Activated T-cell treated with anti-CD3 and anti-CD28 coated beads, Interleukin-2, amount 50 U/mL, for 24 hours (primary cell): ENCODE measurements around the gene ARHGAP26.

ENCODE experiments used
- DNase-seq: peaks from one replicate; pipeline ENCODE4 v3.0.0-alpha.2; 2020
- H3K27ac Mint-ChIP-seq: 2 replicates; pipeline ENCODE4 v1.8.0; 2020; ENCODE audit warnings: mild to moderate bottlenecking, mixed read lengths
- H3K27me3 Mint-ChIP-seq: 2 replicates; pipeline ENCODE4 v1.8.0; 2020; ENCODE audit warnings: mixed read lengths
- H3K36me3 Mint-ChIP-seq: 2 replicates; pipeline ENCODE4 v1.8.0; 2020; ENCODE audit warnings: low read depth, mixed read lengths
- H3K4me1 Mint-ChIP-seq: 2 replicates; pipeline ENCODE4 v1.8.0; 2020; ENCODE audit warnings: low read depth, mixed read lengths
- H3K4me3 Mint-ChIP-seq: 2 replicates; pipeline ENCODE4 v1.8.0; 2020; ENCODE audit warnings: mild to moderate bottlenecking, moderate library complexity, mixed read lengths
- H3K9me3 Mint-ChIP-seq: 2 replicates; pipeline ENCODE4 v1.8.0; 2020; ENCODE audit warnings: mixed read lengths

The ARHGAP26 gene

GRCh38 chr5:143016777-143017516 is 246.8 kb downstream of the ARHGAP26 start:
- Mint-ChIP-seq H3K27ac (no peak overlapping the region), H3K36me3 (peaks cover 50% of the 10 kb centered on the region), H3K4me3 (no peak overlapping the region), H3K27me3 (no peaks in the 10 kb centered on the region), H3K9me3 (peaks cover 10% of the 10 kb centered on the region), H3K4me1 (peaks cover 44% of the 10 kb centered on the region)
- DNase-seq = no peak

DNA sequence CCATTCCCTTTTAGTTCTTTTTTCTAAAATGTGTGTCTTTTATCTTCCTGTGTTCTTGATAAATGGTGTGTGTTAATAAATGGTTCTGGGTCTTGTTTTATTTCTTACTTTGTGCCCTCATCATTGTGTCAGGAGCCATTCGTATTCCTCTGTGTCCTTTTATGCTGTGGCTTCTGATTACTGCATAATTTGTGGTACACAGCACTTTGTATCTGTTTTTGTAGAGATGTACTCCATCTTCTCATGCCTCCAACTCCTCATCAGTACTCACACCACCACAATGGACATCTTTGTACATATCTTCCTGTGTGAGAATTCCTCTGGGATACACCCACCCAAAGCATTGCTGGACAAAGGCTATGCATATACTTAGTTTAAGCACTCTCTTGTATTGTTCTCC is 247.4 kb downstream of the ARHGAP26 start:
- peaks cover 10% of the 10 kb centered on the region for H3K9me3 Mint-ChIP-seq
- H3K4me3 Mint-ChIP-seq = no peak overlapping the region
- peaks cover 50% of the 10 kb centered on the region for H3K36me3 Mint-ChIP-seq
- H3K4me1 Mint-ChIP-seq = peaks cover 41% of the 10 kb centered on the region
- H3K27ac Mint-ChIP-seq = no peak overlapping the region
- DNase-seq = no peak
- H3K27me3 Mint-ChIP-seq = no peaks in the 10 kb centered on the region

DNA sequence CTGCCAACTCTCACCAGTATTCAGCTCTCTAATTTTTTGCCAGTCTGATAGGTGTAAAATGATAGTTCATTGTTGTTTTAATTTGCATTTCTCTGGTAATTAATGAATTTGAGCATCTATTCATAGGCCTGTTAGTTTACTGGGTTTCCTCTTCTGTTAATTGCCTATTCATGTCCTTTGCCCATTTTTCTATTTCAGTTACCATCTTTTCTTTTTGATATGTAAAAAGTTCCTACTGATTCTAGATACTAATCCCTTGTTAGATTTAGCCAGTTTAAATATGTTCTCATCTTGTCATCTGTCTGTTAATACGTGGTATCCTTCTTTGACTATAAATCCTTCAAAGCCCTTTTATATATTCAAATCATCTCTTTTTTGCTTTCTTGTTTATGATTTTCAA is 247.8 kb downstream of the ARHGAP26 start:
- no peaks in the 10 kb centered on the region for H3K27me3 Mint-ChIP-seq
- DNase-seq = no peak
- H3K36me3 Mint-ChIP-seq = peaks cover 50% of the 10 kb centered on the region
- H3K4me3 Mint-ChIP-seq = no peak overlapping the region
- H3K27ac Mint-ChIP-seq = no peak overlapping the region
- H3K4me1 Mint-ChIP-seq = peaks cover 45% of the 10 kb centered on the region
- H3K9me3 Mint-ChIP-seq = peaks cover 10% of the 10 kb centered on the region

DNA sequence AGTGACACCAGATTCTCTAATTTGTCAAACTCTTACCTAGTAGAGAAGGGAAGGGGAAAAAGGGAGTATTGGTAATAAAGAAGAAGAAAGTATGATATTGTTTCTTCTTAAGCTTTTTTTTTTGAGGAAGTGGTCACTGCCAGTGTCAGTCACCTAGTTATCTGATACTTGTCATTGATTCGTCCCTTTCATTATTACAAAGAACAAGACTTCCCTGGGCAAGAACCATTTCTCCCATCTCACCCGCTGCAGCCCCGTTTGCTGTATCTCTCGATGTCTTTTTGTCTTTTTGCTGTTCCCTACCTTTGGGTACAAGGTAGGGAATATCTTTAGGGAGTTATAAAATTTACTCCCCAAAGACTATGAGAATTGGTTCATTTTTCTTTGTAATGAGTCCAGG is 249.0 kb downstream of the ARHGAP26 start:
- H3K9me3 Mint-ChIP-seq = peaks cover 10% of the 10 kb centered on the region
- H3K36me3 Mint-ChIP-seq = peaks cover 46% of the 10 kb centered on the region
- no peaks in the 10 kb centered on the region for H3K27me3 Mint-ChIP-seq
- no peak for DNase-seq
- H3K4me3 Mint-ChIP-seq = no peak overlapping the region
- H3K4me1 Mint-ChIP-seq = peaks cover 54% of the 10 kb centered on the region
- H3K27ac Mint-ChIP-seq = peak overlapping the region; percentile 83

DNA sequence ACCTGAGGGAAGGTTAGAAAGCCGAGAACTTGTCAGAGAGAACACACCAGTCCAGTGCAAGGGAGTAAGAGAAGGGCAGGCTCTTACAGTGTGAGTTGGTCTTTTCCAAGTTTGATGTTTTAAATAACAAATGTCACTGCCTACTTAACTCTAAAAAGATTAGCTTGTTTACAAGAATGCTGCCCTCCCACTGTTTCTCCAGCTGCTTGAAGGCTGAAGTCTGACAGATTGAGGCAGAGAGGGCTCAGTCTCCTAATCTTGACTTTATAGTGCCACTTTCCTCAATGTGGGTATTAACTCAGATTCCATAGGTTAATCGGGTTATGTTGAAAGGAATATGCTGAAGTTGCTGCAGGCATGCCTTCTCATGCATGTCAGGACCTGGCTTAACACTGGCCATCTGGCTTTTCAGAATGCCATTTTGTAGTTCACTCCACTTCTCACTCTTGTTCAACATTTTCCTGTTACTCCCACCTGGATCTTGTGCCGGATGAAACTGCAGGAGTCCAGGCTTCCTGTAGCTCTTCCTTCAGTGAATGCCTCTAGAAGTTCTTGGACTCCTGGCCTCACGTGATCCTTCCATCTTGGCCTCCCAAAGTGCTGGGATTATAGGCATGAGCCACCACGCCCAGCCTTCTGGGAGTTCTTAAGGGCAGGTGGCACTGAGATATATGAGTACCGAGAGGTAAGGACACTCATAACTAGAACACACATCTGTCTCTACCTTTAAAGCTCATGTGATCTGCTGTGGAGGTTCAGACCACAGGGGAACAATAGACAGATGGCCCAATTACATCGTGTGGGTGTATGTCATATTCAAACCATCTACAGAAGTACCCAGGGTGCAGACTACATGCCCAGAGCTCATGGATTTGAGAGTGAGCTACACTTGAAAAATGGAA is 249.7 kb downstream of the ARHGAP26 start:
- H3K27me3 Mint-ChIP-seq = no peaks in the 10 kb centered on the region
- no peak overlapping the region for H3K4me3 Mint-ChIP-seq
- H3K9me3 Mint-ChIP-seq = peaks cover 10% of the 10 kb centered on the region
- H3K27ac Mint-ChIP-seq = peak overlapping the region; percentile 83
- DNase-seq = no peak
- peaks cover 57% of the 10 kb centered on the region for H3K4me1 Mint-ChIP-seq
- peaks cover 40% of the 10 kb centered on the region for H3K36me3 Mint-ChIP-seq

GRCh38 chr5:143021595-143021994 is 251.4 kb downstream of the ARHGAP26 start:
- Mint-ChIP-seq H3K9me3 (peaks cover 10% of the 10 kb centered on the region), H3K27ac (no peak overlapping the region)

DNA sequence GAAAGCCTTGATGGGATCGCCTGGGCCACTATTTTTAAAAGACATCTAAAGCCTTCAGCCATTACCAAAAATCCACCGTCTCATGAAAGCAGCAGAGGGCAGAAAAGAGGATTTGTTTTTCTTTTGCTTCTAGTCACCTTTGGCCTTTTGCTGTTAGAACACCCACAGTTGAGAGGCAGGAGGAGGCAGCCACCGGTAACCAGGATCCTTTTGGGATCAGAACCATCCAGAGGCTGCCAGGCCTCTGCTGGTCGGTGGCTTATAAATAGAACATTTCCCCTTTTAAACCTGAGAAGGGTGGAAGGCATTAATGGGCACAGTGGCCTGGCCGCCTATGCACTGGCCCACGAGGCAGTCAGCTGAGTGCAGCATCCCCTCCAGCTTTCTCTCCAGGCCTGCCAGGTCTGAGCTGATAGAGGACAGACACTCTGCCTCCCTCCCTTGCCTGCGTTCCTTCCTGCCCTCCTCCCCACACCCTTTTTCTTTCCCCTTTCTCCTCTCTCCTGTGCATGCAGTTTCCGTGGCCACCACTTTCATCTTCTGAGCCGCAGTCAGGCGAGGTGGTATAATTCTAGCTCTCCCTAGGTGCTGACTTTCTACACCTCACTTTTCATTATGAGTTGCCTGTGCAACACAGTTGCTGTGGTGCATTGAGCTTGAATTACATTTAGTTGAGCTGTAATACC is 253.4 kb downstream of the ARHGAP26 start:
- peaks cover 14% of the 10 kb centered on the region for H3K36me3 Mint-ChIP-seq
- H3K27ac Mint-ChIP-seq = peak overlapping the region; percentile 84
- DNase-seq = peak; percentile 55
- H3K27me3 Mint-ChIP-seq = no peaks in the 10 kb centered on the region
- peak overlapping the region; percentile 37 for H3K4me3 Mint-ChIP-seq
- H3K4me1 Mint-ChIP-seq = peaks cover 68% of the 10 kb centered on the region
- H3K9me3 Mint-ChIP-seq = no peaks in the 10 kb centered on the region

More at GRCh38 chr5:143021595-143021994, 251.4 kb downstream of the ARHGAP26 start:
- H3K4me3 Mint-ChIP-seq = no peak overlapping the region
- peaks cover 71% of the 10 kb centered on the region for H3K4me1 Mint-ChIP-seq
- no peak for DNase-seq
- peaks cover 32% of the 10 kb centered on the region for H3K36me3 Mint-ChIP-seq
- H3K27me3 Mint-ChIP-seq = no peaks in the 10 kb centered on the region

DNA sequence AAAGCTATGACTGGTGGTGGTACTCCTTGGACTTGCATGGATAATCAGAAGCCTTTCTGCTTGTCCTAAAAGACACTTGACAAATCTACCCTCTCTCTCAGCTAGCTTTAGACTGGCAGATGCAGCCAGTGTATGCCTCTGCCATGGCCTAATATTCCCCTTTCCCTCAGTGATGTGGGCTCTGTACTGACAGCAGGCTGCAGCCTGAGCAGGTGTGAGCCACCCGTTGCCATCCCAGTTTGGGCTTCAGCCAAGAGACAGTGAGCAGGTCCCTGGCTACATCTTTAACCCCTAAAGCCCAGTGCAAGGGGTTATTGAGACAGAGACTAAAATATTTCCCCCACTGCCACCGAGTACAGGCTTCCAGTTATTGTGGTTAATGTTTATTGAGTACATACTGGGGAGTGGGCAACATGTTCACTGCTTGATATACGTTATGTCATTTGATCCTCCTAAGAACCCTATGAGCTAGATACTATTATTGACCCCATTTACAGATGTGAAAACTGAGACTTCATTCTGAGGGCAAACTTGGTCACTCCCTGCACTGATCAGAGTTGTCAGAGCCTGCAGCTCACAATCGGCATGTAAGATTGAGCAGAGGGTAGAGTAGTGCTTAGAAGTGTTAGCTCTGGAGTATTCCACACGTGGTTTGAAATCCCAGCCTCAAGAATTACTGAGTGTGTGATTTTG is 254.2 kb downstream of the ARHGAP26 start:
- Mint-ChIP-seq H3K36me3 (peaks cover 6% of the 10 kb centered on the region), H3K9me3 (no peaks in the 10 kb centered on the region), H3K4me3 (no peak overlapping the region), H3K27me3 (no peaks in the 10 kb centered on the region), H3K27ac (no peak overlapping the region), H3K4me1 (peaks cover 68% of the 10 kb centered on the region)
- no peak for DNase-seq

- H3K27ac Mint-ChIP-seq = no peak overlapping the region
- no peak overlapping the region for H3K4me3 Mint-ChIP-seq
- peaks cover 68% of the 10 kb centered on the region for H3K4me1 Mint-ChIP-seq
- no peaks in the 10 kb centered on the region for H3K27me3 Mint-ChIP-seq
- no peaks in the 10 kb centered on the region for H3K9me3 Mint-ChIP-seq
- H3K36me3 Mint-ChIP-seq = peaks cover under 1% of the 10 kb centered on the region
- DNase-seq = no peak
Measured at GRCh38 chr5:143025376-143025775, 255.2 kb downstream of the ARHGAP26 start.

GRCh38 chr5:143025971-143026370 is 255.8 kb downstream of the ARHGAP26 start:
- peaks cover 70% of the 10 kb centered on the region for H3K4me1 Mint-ChIP-seq
- H3K27me3 Mint-ChIP-seq = no peaks in the 10 kb centered on the region
- no peaks in the 10 kb centered on the region for H3K36me3 Mint-ChIP-seq
- H3K4me3 Mint-ChIP-seq = no peak overlapping the region
- no peak overlapping the region for H3K27ac Mint-ChIP-seq
- DNase-seq = no peak
- no peaks in the 10 kb centered on the region for H3K9me3 Mint-ChIP-seq

DNA sequence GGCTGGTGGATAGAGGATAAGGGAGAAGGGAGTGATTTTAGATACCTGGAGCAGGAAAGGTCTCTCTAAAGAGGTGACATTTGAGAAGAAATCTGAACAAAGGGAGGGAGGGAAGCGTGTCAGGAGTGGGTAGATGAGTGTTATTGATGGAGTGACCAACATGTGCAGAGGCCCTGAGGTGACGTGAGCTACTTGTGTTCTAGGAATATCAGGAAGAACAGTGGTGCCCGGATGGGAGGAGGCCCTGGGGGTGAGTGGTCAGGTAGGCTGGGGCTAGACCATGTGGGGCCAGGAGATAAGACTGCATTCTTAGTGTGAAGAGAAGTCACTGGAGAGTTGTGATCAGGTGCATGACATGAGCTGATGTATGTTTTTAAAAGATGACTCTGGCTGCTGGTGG is 256.2 kb downstream of the ARHGAP26 start:
- Mint-ChIP-seq H3K4me1 (peaks cover 71% of the 10 kb centered on the region), H3K27ac (no peak overlapping the region), H3K27me3 (no peaks in the 10 kb centered on the region), H3K4me3 (no peak overlapping the region), H3K9me3 (no peaks in the 10 kb centered on the region), H3K36me3 (no peaks in the 10 kb centered on the region)
- DNase-seq = no peak

DNA sequence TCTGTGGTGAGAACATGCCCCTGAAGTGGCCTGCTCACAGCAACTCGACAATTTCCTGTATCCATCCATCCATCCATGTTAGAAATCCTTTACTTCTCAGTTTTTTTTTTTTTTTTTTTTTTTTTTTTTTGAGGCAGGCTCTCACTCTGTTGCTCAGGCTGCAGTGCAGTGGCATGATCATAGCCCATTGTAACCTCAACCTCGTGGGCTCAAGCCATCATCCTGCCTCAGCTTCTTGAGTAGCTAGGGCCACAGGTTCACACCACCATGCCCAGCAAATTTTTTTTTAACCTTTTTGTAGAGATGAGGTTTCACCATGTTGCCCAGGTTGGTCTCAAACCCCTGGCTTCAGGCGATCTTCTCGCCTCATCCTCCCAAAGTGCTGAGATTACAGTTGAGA is 259.1 kb downstream of the ARHGAP26 start:
- Mint-ChIP-seq H3K9me3 (no peaks in the 10 kb centered on the region), H3K27ac (no peak overlapping the region), H3K4me3 (no peak overlapping the region), H3K36me3 (no peaks in the 10 kb centered on the region), H3K4me1 (peaks cover 71% of the 10 kb centered on the region), H3K27me3 (no peaks in the 10 kb centered on the region)
- no peak for DNase-seq

GRCh38 chr5:143030349-143030748 is 260.2 kb downstream of the ARHGAP26 start:
- H3K4me3 Mint-ChIP-seq = peak overlapping the region; percentile 3

More at GRCh38 chr5:143030349-143030748, 260.2 kb downstream of the ARHGAP26 start:
- H3K27me3 Mint-ChIP-seq = no peaks in the 10 kb centered on the region
- peaks cover 67% of the 10 kb centered on the region for H3K4me1 Mint-ChIP-seq
- peak overlapping the region; percentile 51 for H3K27ac Mint-ChIP-seq
- no peaks in the 10 kb centered on the region for H3K36me3 Mint-ChIP-seq
- no peak for DNase-seq
- H3K9me3 Mint-ChIP-seq = no peaks in the 10 kb centered on the region
